Ectodermal cell (in vitro differentiated cells): Measurements from ENCODE around the gene CHRDL2. TPM values are rescaled to one million over a fixed set of nuclear protein-coding genes. Genes with fewer than 3 reads are reported as not detected.

Experiments
- H3K27ac ChIP-seq: 2 replicates; pipeline ENCODE4 v1.7.0; 2013; ENCODE audit warnings: mild to moderate bottlenecking, low read depth, low read length; ENCODE audit not compliant: insufficient read depth, poor library complexity, severe bottlenecking
- H3K27me3 ChIP-seq: 2 replicates; pipeline ENCODE4 v1.7.0; 2013; ENCODE audit warnings: mild to moderate bottlenecking, low read length; ENCODE audit not compliant: insufficient read depth, control insufficient read depth, poor library complexity, severe bottlenecking
- H3K36me3 ChIP-seq: one replicate; pipeline ENCODE4 v1.7.0; 2013; ENCODE audit warnings: low read length; ENCODE audit not compliant: control insufficient read depth, insufficient read depth
- H3K4me1 ChIP-seq: one replicate; pipeline ENCODE4 v1.7.0; 2013; ENCODE audit warnings: low read length; ENCODE audit not compliant: control insufficient read depth, insufficient read depth
- H3K4me3 ChIP-seq: 2 replicates; pipeline ENCODE4 v1.7.0; 2013; ENCODE audit warnings: low read depth, low read length, control low read depth; ENCODE audit not compliant: insufficient read depth
- H3K9me3 ChIP-seq: 2 replicates; pipeline ENCODE4 v1.7.0; 2013; ENCODE audit warnings: mild to moderate bottlenecking, low read length, moderate library complexity; ENCODE audit not compliant: control insufficient read depth
- WGBS, 2 experiments: methylation state at CpG; one replicate each; pipeline ENCODE4 v1.1.7; 2013; ENCODE audit warnings: missing lambda C conversion rate in 2 of 2; 5-methylcytosine and 5-hydroxymethylcytosine counted together
- polyA plus RNA-seq, 4 experiments: library from polyadenylated mRNA; stranded (reverse); fragments of 50-300 nt; gene quantifications; one replicate each; pipeline ENCODE4 v1.2.3, GENCODE V29; 2013

The CHRDL2 gene
- polyA plus RNA-seq (2013, experiment 1 of 4) = not detected
- polyA plus RNA-seq (2013, experiment 2 of 4) = 0.55 TPM
- polyA plus RNA-seq (2013, experiment 3 of 4) = 1.1 TPM
- 0.36 TPM for polyA plus RNA-seq (2013, experiment 4 of 4)

GRCh38 chr11:74731301-74732094 is at the start of gene CHRDL2:
Gene CHRDL2 (minus strand): TSS chr11:74731426. CDS start chr11:74730888, 538 bp downstream.
- 14 to 15% methylated on average over 69 of the region's 69 CpGs for WGBS, 2 experiments
- Histone ChIP-seq H3K36me3 (no peaks in the 10 kb centered on the region), H3K4me3 (peak within 1 kb of the TSS; percentile 43), H3K27ac (no peak within 1 kb of the TSS), H3K9me3 (no peaks in the 10 kb centered on the region), H3K27me3 (peaks cover 71% of the 10 kb centered on the region), H3K4me1 (no peaks in the 10 kb centered on the region)

- Histone ChIP-seq H3K36me3 (no peaks in the 10 kb centered on the region), H3K4me1 (no peaks in the 10 kb centered on the region), H3K27me3 (no peaks in the 10 kb centered on the region), H3K4me3 (no peak overlapping the region), H3K27ac (no peak overlapping the region), H3K9me3 (no peaks in the 10 kb centered on the region)
- 90 to 94% methylated on average over 3 to 4 of the region's 4 CpGs for WGBS, 2 experiments
These were observed 49.2 kb upstream of the CHRDL2 start for GRCh38 chr11:74780248-74781005.

- Histone ChIP-seq H3K36me3 (no peaks in the 10 kb centered on the region), H3K4me3 (no peak overlapping the region), H3K9me3 (no peaks in the 10 kb centered on the region), H3K4me1 (no peaks in the 10 kb centered on the region), H3K27me3 (no peaks in the 10 kb centered on the region), H3K27ac (no peak overlapping the region)
- 91 to 96% methylated on average over 6 of the region's 6 CpGs for WGBS, 2 experiments
These were observed 47.4 kb upstream of the CHRDL2 start for GRCh38 chr11:74778581-74778980.

GRCh38 chr11:74777877-74778276 is 46.7 kb upstream of the CHRDL2 start:
- Histone ChIP-seq H3K27me3 (no peaks in the 10 kb centered on the region), H3K4me3 (no peak overlapping the region), H3K36me3 (no peaks in the 10 kb centered on the region), H3K4me1 (no peaks in the 10 kb centered on the region), H3K27ac (no peak overlapping the region), H3K9me3 (no peaks in the 10 kb centered on the region)
- 88 to 91% methylated on average over 2 to 3 of the region's 4 CpGs for WGBS, 2 experiments

GRCh38 chr11:74777038-74777437 is 45.8 kb upstream of the CHRDL2 start:
- Histone ChIP-seq H3K4me3 (no peak overlapping the region), H3K36me3 (no peaks in the 10 kb centered on the region), H3K27me3 (no peaks in the 10 kb centered on the region), H3K4me1 (no peaks in the 10 kb centered on the region), H3K27ac (no peak overlapping the region), H3K9me3 (no peaks in the 10 kb centered on the region)

- no peak overlapping the region for H3K4me3 ChIP-seq
- no peaks in the 10 kb centered on the region for H3K27me3 ChIP-seq
- no peaks in the 10 kb centered on the region for H3K9me3 ChIP-seq
- no peaks in the 10 kb centered on the region for H3K36me3 ChIP-seq
- H3K27ac ChIP-seq = no peak overlapping the region
- no peaks in the 10 kb centered on the region for H3K4me1 ChIP-seq
These were observed 45.3 kb upstream of the CHRDL2 start for GRCh38 chr11:74776546-74776945.

GRCh38 chr11:74775762-74776161 is 44.5 kb upstream of the CHRDL2 start:
- Histone ChIP-seq H3K36me3 (no peaks in the 10 kb centered on the region), H3K27ac (no peak overlapping the region), H3K4me3 (no peak overlapping the region), H3K9me3 (no peaks in the 10 kb centered on the region), H3K27me3 (no peaks in the 10 kb centered on the region), H3K4me1 (no peaks in the 10 kb centered on the region)
- 83 to 100% methylated on average over 1 of the region's 1 CpG for WGBS, 2 experiments

GRCh38 chr11:74773476-74773875 is 42.2 kb upstream of the CHRDL2 start:
- no peak overlapping the region for H3K27ac ChIP-seq

GRCh38 chr11:74771139-74771538 is 39.9 kb upstream of the CHRDL2 start:
- H3K27me3 ChIP-seq = no peaks in the 10 kb centered on the region
- H3K4me3 ChIP-seq = no peak overlapping the region
- 92 to 97% methylated on average over 3 of the region's 3 CpGs for WGBS, 2 experiments
- H3K9me3 ChIP-seq = no peaks in the 10 kb centered on the region
- H3K4me1 ChIP-seq = no peaks in the 10 kb centered on the region
- H3K27ac ChIP-seq = no peak overlapping the region
- no peaks in the 10 kb centered on the region for H3K36me3 ChIP-seq

More at GRCh38 chr11:74773476-74773875, 42.2 kb upstream of the CHRDL2 start:
- Histone ChIP-seq H3K27me3 (no peaks in the 10 kb centered on the region), H3K36me3 (no peaks in the 10 kb centered on the region), H3K9me3 (no peaks in the 10 kb centered on the region), H3K4me3 (no peak overlapping the region), H3K4me1 (no peaks in the 10 kb centered on the region)

- no peaks in the 10 kb centered on the region for H3K36me3 ChIP-seq
- WGBS, 2 experiments = 90 to 100% methylated on average over 2 to 5 of the region's 5 CpGs
These were observed 39.2 kb upstream of the CHRDL2 start for GRCh38 chr11:74770456-74770855.

More at GRCh38 chr11:74770456-74770855, 39.2 kb upstream of the CHRDL2 start:
- Histone ChIP-seq H3K27ac (no peak overlapping the region), H3K27me3 (no peaks in the 10 kb centered on the region), H3K4me1 (no peaks in the 10 kb centered on the region), H3K9me3 (no peaks in the 10 kb centered on the region), H3K4me3 (no peak overlapping the region)
